HEK293T (cell line): Measurements from ENCODE around the gene ARHGEF7.
"Not testable (repeated sequence)": the region's sequence is repeated elsewhere in the genome, so short reads cannot be mapped to it uniquely, and the experiment has no call there.

ENCODE experiments used
- CTCF ChIA-PET: fragments of 350-600 bp; formaldehyde crosslinking; extraction: SDS; loops from one replicate; lab custom pipeline; 2021; ENCODE audit warnings: antibody characterized with exemption, inconsistent platforms; lab: Yijun Ruan, JAX
- POLR2A ChIA-PET: fragments of 350-600 bp; formaldehyde crosslinking; extraction: SDS; loops from one replicate; lab custom pipeline; 2020; ENCODE audit warnings: antibody characterized with exemption, inconsistent platforms; lab: Yijun Ruan, JAX
- DNase-seq: peaks from one replicate; pipeline ENCODE4 v3.0.0; 2012; ENCODE audit warnings: mixed read lengths; ENCODE audit errors: extremely low spot score
- ARNT ChIP-seq: fragments of 450-650 bp; IDR thresholded peaks from 2 replicates; pipeline ENCODE4 v1.6.1; 2017; ENCODE audit warnings: mild to moderate bottlenecking
- BHLHE40 ChIP-seq: fragments of 450-650 bp; IDR thresholded peaks from 2 replicates; pipeline ENCODE4 v1.6.1; 2016; ENCODE audit warnings: mild to moderate bottlenecking, moderate library complexity, borderline replicate concordance
- CTBP1 ChIP-seq: fragments of 450-650 bp; IDR thresholded peaks from 2 replicates; pipeline ENCODE4 v1.6.1; 2016; ENCODE audit warnings: borderline replicate concordance
- ELF4 ChIP-seq: fragments of 450-650 bp; IDR thresholded peaks from 2 replicates; pipeline ENCODE4 v1.6.1; 2017; ENCODE audit warnings: antibody characterized with exemption
- FOXA1 ChIP-seq: fragments of 450-650 bp; IDR thresholded peaks from 2 replicates; pipeline ENCODE4 v1.6.1; 2016; ENCODE audit warnings: mild to moderate bottlenecking
- FOXK2 ChIP-seq: fragments of 450-650 bp; IDR thresholded peaks from 2 replicates; pipeline ENCODE4 v1.6.1; 2016; ENCODE audit warnings: mild to moderate bottlenecking
- FOXM1 ChIP-seq: fragments of 450-650 bp; IDR thresholded peaks from 2 replicates; pipeline ENCODE4 v1.6.1; 2017; ENCODE audit warnings: mild to moderate bottlenecking, borderline replicate concordance
- HDGF ChIP-seq: fragments of 450-650 bp; IDR thresholded peaks from 2 replicates; pipeline ENCODE4 v1.6.1; 2017; ENCODE audit warnings: antibody characterized with exemption, borderline replicate concordance
- L3MBTL2 ChIP-seq: fragments of 450-650 bp; conservative IDR thresholded peaks from 2 replicates; pipeline ENCODE4 v1.6.1; 2016; ENCODE audit warnings: mild to moderate bottlenecking
- LEF1 ChIP-seq: fragments of 450-650 bp; IDR thresholded peaks from 2 replicates; pipeline ENCODE4 v1.6.1; 2017; ENCODE audit warnings: mild to moderate bottlenecking, borderline replicate concordance
- NFRKB ChIP-seq: fragments of 450-650 bp; IDR thresholded peaks from 2 replicates; pipeline ENCODE4 v1.6.1; 2016; ENCODE audit warnings: mild to moderate bottlenecking, moderate library complexity
- SP1 ChIP-seq: fragments of 450-650 bp; IDR thresholded peaks from 2 replicates; pipeline ENCODE4 v1.6.1; 2017
- SUZ12 ChIP-seq: fragments of 450-650 bp; IDR thresholded peaks from 2 replicates; pipeline ENCODE4 v1.6.1; 2016; ENCODE audit warnings: mild to moderate bottlenecking
- TARDBP ChIP-seq: fragments of 450-650 bp; IDR thresholded peaks from 2 replicates; pipeline ENCODE4 v1.6.1; 2016
- ZNF384 ChIP-seq: fragments of 450-650 bp; IDR thresholded peaks from 2 replicates; pipeline ENCODE4 v1.6.1; 2016
- TF ChIP-seq, protein P1 (sequence below): fragments of 450-650 bp; IDR thresholded peaks from 2 replicates; pipeline ENCODE4 v1.6.1; 2016

Gene ARHGEF7

DNA sequence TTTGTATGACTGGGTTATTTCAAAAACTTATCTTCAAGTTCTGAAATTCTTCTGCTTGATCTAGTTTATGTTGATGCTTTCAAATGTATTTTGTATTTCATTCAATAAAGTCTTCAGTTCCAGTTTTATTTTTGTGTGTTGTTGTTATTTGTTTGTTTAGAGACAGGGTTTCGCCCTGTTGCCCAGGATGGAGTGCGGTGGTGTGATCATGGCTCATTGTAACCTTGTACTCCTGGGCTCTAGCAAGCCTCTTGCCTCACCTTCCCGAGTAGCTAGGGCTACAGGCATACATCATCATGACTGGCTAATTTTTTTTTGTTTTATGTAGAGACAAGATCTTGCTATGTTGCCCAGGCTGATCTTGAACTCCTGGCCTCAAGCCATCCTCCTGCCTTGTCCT lies 40.3 kb upstream of the ARHGEF7 start:
- no peak for DNase-seq
- TF ChIP-seq LEF1, result no peak
- no peak for TF ChIP-seq HDGF
- no peak for TF ChIP-seq SUZ12
- ChIA-PET CTCF (no interaction called here), POLR2A (no interaction called here)

DNA sequence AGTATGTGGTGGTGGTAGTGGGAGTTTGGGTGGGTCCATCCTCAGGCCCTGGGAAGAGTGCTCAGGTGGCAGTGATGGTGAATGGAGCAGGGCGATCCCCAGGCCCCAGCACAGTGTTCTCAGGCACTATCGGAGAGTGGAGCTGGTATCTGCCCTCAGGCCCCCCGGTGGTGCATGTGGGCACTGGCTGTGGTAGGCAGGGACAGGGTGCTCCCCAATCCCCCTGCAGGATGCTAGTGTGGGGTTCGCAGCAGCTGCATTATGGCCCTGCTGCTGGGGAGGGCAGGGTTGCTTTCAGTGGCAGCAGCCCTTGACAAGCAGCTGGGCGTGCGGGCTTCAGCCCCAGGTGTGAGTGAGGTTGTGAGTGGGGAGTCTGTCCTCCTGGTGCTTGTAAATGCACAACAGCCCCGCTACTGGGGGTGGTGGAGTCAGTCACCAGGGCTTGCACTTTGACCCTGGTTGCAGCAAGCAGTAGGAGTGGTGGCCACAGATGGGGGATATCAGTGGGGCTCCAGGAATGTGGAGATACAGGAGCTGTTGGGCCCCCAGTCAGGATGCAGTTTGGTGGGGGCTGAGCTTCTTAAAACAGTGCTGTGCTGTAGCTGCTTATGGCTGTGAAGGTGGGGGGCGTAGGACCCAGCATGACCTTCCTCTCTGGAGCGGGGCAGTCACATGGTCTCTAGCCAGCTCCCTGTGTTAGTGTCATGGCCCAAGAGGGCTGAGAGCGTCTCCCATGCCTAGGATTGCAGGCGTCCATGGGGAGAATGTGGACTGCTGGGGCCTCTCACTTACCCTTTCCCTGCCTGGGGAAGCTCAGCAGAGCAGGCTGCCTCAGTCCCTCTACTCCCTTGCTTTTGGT lies 38.7 kb upstream of the ARHGEF7 start:
- CTCF ChIA-PET, result interaction anchor here (1.4 kb wide), 1 partner anchor 9 kb away, joined by 5 read pairs; no protein-coding TSS in a partner anchor

DNA sequence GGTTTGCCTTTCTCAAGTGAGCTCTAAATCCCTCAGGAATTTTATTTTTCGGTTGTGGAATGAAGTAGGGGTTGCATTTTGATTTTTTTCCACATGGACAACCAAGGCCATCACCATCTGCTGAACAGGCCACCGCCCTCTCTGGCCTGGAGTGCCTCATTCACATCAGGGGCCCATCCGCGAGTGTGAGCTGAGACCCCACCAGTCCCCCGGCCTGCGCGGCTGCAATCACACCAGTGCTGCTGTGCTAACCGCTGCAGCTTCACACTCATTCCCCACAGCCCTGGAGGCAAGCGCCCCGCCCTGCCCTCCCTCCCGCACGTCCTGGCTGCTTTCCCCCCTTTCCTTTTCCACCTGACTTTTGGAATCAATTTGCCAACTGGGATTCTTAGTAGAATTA lies 35.7 kb upstream of the ARHGEF7 start:
- TF ChIP-seq ZNF384 (no peak), FOXK2 (no peak), FOXM1 (no peak), ARNT (no peak), BHLHE40 (no peak)
- CTCF ChIA-PET, result no interaction called here
- no peak for DNase-seq
- POLR2A ChIA-PET, result no interaction called here

More for the DNA sequence above, 38.7 kb upstream of the ARHGEF7 start:
- TF ChIP-seq BHLHE40, result no peak
- TF ChIP-seq, protein P1, sequence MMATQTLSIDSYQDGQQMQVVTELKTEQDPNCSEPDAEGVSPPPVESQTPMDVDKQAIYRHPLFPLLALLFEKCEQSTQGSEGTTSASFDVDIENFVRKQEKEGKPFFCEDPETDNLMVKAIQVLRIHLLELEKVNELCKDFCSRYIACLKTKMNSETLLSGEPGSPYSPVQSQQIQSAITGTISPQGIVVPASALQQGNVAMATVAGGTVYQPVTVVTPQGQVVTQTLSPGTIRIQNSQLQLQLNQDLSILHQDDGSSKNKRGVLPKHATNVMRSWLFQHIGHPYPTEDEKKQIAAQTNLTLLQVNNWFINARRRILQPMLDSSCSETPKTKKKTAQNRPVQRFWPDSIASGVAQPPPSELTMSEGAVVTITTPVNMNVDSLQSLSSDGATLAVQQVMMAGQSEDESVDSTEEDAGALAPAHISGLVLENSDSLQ, result no peak
- TF ChIP-seq ZNF384, result no peak
- no peak for TF ChIP-seq SUZ12
- TF ChIP-seq NFRKB, result no peak
- TF ChIP-seq HDGF, result no peak
- no peak for TF ChIP-seq FOXA1
- TF ChIP-seq FOXM1, result no peak
- no peak for TF ChIP-seq TARDBP
- TF ChIP-seq ARNT, result no peak
- no peak for TF ChIP-seq FOXK2
- TF ChIP-seq L3MBTL2, result no peak
- no peak for TF ChIP-seq ELF4
- no peak for TF ChIP-seq CTBP1
- TF ChIP-seq SP1, result no peak
- TF ChIP-seq LEF1, result no peak
- DNase-seq, result no peak
- POLR2A ChIA-PET, result no interaction called here

DNA sequence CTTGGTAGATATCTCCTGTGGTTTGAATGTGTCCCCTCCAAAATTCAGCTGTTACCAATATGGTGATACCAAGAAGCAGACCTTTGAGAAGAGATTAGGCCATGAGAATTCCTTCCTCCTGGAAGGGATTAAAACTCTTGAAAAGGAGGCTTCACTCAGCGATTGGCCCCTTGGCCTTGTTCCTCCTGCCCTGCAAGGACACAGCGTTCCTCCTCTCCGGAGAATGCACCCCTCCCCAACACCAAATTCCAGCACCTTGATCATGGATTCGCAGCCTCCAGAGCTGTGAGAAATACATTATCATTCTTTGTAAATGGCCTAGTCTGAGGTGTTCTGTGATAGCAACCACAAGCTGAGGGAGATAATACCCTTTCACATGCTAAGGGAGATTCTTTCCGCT lies 34.5 kb upstream of the ARHGEF7 start:
- CTCF ChIA-PET, result no interaction called here
- TF ChIP-seq SP1 (no peak), LEF1 (no peak), NFRKB (no peak), CTBP1 (no peak), FOXM1 (no peak), ELF4 (no peak)
- POLR2A ChIA-PET, result no interaction called here
- DNase-seq, result no peak

DNA sequence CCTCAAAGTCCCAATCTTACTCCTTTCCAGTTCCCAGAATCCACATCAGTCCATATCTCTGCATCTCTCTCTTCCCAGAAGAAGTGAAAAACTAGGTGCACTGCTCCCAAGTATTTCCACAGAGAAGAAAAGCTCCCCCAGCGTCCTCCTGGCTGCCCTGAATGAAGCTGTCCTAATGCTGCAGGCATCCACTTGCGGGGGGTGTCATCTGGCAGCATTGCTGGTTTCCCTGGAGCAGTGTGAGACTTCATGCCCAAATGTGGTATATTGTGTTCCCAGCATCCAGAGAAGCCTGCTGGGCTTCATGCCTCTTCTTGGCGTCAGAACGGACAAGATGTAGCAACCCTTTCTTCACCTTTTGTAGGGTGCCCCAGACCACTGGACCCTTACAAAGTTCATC lies 32.9 kb upstream of the ARHGEF7 start:
- TF ChIP-seq FOXA1 (no peak), LEF1 (no peak)
- POLR2A ChIA-PET, result no interaction called here
- DNase-seq, result no peak
- CTCF ChIA-PET, result no interaction called here

DNA sequence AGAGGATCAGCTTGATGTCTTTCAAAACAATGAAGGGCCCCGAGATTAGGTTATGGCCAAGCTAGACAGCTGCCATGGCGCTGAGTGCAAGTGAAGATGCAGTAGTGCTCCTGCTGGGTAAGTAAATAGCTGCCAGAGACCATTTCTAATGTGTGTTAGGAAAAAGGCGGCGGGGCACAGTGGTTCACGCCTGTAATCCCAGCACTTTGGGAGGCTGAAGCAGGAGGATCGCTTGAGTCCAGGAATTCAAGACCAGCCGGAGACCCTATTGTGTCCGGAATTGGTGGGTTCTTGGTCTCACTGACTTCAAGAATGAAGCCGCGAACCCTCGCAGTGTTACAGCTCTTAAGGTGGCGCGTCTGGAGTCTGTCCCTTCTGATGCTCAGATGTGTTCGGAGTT lies 32.3 kb upstream of the ARHGEF7 start:
- CTCF ChIA-PET, POLR2A ChIA-PET, DNase-seq: not testable (repeated sequence)

DNA sequence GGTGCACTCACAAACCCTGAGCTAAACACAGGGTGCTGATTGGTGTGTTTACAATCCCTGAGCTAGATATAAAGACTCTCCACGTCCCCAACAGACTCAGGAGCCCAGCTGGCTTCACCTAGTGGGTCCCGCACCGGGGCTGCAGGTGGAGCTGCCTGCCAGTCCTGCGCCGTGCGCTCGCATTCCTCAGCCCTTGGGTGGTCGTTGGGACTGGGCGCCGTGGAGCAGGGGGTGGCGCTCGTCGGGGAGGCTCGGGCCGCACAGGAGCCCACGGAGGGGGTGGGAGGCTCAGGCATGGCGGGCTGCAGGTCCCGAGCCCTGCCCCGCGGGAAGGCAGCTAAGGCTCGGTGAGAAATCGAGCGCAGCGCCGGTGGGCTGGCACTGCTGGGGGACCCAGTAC lies 31.4 kb upstream of the ARHGEF7 start:
- CTCF ChIA-PET, POLR2A ChIA-PET, DNase-seq: not testable (repeated sequence)

DNA sequence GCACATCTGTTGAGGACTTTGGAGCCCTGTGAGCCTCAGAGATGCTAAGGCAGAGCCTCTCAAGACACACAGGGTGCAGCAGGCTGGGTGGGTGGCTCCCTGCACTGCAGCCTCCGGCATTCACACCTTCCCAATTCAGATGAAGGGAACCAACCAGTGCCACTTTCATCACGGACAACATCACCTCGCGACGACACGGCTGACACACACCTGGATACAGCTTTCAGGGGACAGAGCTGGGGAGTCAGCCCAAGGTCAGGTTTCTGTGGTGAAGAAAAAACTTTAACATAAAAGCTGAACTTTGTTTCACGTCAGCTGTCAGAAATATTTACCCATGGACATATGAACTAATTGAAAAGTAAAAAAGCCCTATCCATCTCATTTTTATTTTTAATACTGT lies 24.9 kb upstream of the ARHGEF7 start:
- CTCF ChIA-PET, result interaction anchor here (1.4 kb wide), 1 partner anchor 23 kb away, joined by 8 read pairs; no protein-coding TSS in a partner anchor
- TF ChIP-seq ARNT, result no peak
- TF ChIP-seq L3MBTL2, result no peak
- no peak for TF ChIP-seq FOXM1
- TF ChIP-seq ELF4, result no peak
- no peak for TF ChIP-seq SP1
- TF ChIP-seq FOXK2, result no peak
- no peak for TF ChIP-seq ZNF384
- TF ChIP-seq TARDBP, result no peak
- no peak for TF ChIP-seq SUZ12
- TF ChIP-seq HDGF, result no peak
- TF ChIP-seq NFRKB, result no peak
- TF ChIP-seq, protein P1, result no peak
- TF ChIP-seq FOXA1, result no peak
- TF ChIP-seq LEF1, result no peak
- no peak for TF ChIP-seq CTBP1
- no peak for TF ChIP-seq BHLHE40
- POLR2A ChIA-PET, result no interaction called here
- DNase-seq, result no peak
